ENCODE measurements around the gene C17orf107.
A peak's percentile ranks its signal among the peaks of the same experiment; 100 is the strongest.

C17orf107 gene

GRCh38 chr17:4942760-4943508 is 43.6 kb downstream of the C17orf107 start:
- DNase-seq = no peak
- in situ Hi-C loops (cut with HindIII; ENCODE audit: low pct_ligation_motif_present, low pct_unique_long_range_greater_than_20kb, low sequenced_read_pairs) = no loop called here

- DNase-seq = no peak
- in situ Hi-C loops (cut with HindIII; ENCODE audit: low pct_ligation_motif_present, low pct_unique_long_range_greater_than_20kb, low sequenced_read_pairs) = no loop called here
These were observed 44.8 kb downstream of the C17orf107 start for GRCh38 chr17:4944163-4944553.

- no peak for DNase-seq
- in situ Hi-C loops (cut with HindIII; ENCODE audit: low pct_ligation_motif_present, low pct_unique_long_range_greater_than_20kb, low sequenced_read_pairs) = no loop called here
These were observed 45.3 kb downstream of the C17orf107 start for GRCh38 chr17:4944554-4945175.

GRCh38 chr17:4945176-4945943 is 46.0 kb downstream of the C17orf107 start:
- in situ Hi-C loops (cut with HindIII; ENCODE audit: low pct_ligation_motif_present, low pct_unique_long_range_greater_than_20kb, low sequenced_read_pairs) = no loop called here
- peak; percentile 92 for DNase-seq

GRCh38 chr17:4945944-4946280 is 46.6 kb downstream of the C17orf107 start:
- no peak for DNase-seq
- in situ Hi-C loops (cut with HindIII; ENCODE audit: low pct_ligation_motif_present, low pct_unique_long_range_greater_than_20kb, low sequenced_read_pairs) = no loop called here

- in situ Hi-C loops (cut with HindIII; ENCODE audit: low pct_ligation_motif_present, low pct_unique_long_range_greater_than_20kb, low sequenced_read_pairs) = no loop called here
- DNase-seq = no peak
These were observed 47.1 kb downstream of the C17orf107 start for GRCh38 chr17:4946312-4946976.

- in situ Hi-C loops (cut with HindIII; ENCODE audit: low pct_ligation_motif_present, low pct_unique_long_range_greater_than_20kb, low sequenced_read_pairs) = no loop called here
- DNase-seq = no peak
These were observed 47.7 kb downstream of the C17orf107 start for GRCh38 chr17:4947010-4947410.

GRCh38 chr17:4947411-4948165 is 48.3 kb downstream of the C17orf107 start:
- DNase-seq = peak; percentile 61
- in situ Hi-C loops (cut with HindIII; ENCODE audit: low pct_ligation_motif_present, low pct_unique_long_range_greater_than_20kb, low sequenced_read_pairs) = no loop called here

- in situ Hi-C loops (cut with HindIII; ENCODE audit: low pct_ligation_motif_present, low pct_unique_long_range_greater_than_20kb, low sequenced_read_pairs) = no loop called here
- DNase-seq = peak; percentile 90
These were observed 49.0 kb downstream of the C17orf107 start, which contains the start of gene PFN1 for GRCh38 chr17:4948166-4948930. Gene PFN1 (minus strand): TSS chr17:4948530. CDS start chr17:4948394, 136 bp downstream.

GRCh38 chr17:4948931-4949320 is 49.6 kb downstream of the C17orf107 start:
- peak; percentile 93 for DNase-seq
- in situ Hi-C loops (cut with HindIII; ENCODE audit: low pct_ligation_motif_present, low pct_unique_long_range_greater_than_20kb, low sequenced_read_pairs) = no loop called here

- peak; percentile 85 for DNase-seq
- in situ Hi-C loops (cut with HindIII; ENCODE audit: low pct_ligation_motif_present, low pct_unique_long_range_greater_than_20kb, low sequenced_read_pairs) = no loop called here
These were observed 50.2 kb downstream of the C17orf107 start for GRCh38 chr17:4949321-4950074.

GRCh38 chr17:4950075-4950745 is 50.9 kb downstream of the C17orf107 start:
- in situ Hi-C loops (cut with HindIII; ENCODE audit: low pct_ligation_motif_present, low pct_unique_long_range_greater_than_20kb, low sequenced_read_pairs) = no loop called here
- DNase-seq = no peak

GRCh38 chr17:4950746-4951204 is 51.4 kb downstream of the C17orf107 start, which contains the start of gene ENO3:
Gene ENO3 (plus strand): TSS chr17:4951119. CDS start chr17:4951830, 711 bp downstream.
- DNase-seq = no peak

GRCh38 chr17:4951486-4951885 is 52.1 kb downstream of the C17orf107 start:
- DNase-seq = no peak
- in situ Hi-C loops (cut with HindIII; ENCODE audit: low pct_ligation_motif_present, low pct_unique_long_range_greater_than_20kb, low sequenced_read_pairs) = no loop called here

More at GRCh38 chr17:4950746-4951204, 51.4 kb downstream of the C17orf107 start, which contains the start of gene ENO3:
- in situ Hi-C loops (cut with HindIII; ENCODE audit: low pct_ligation_motif_present, low pct_unique_long_range_greater_than_20kb, low sequenced_read_pairs) = no loop called here

Measured in ACHN (cell line).